ENCODE results near the gene FFAR2. TPM values are rescaled to one million over a fixed set of nuclear protein-coding genes. Genes with fewer than 3 reads are reported as not detected.

FFAR2 gene
- total and polyA plus RNA-seq, 4 donors: 0.25 to 0.84 (median 0.47) TPM

DNA sequence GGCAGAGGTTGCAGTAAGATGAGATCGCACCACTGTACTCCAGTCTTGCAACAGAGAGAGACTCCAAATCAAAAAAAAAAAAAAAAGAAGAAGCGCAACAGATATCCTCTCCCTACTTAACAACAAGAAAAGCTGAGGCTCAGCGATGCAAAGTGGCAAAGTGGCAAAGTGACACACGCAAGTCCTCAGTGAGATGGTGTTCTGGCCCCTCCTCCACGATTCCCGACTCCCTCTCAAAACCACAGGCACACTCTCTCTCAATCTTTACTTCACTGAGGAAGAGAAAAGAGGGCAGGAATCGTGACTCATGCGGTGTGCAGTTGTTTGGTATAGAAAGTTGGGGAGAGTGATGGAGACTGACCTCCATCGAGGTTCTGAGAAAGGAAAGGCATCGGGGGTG lies 12.6 kb downstream of the FFAR2 start:
- no peaks in the 10 kb centered on the region for H3K36me3 ChIP-seq (ENCODE audit: control insufficient read depth in 4 of 4, insufficient read depth in 3 of 4, low read depth in 1 of 4, low read length in 3 of 4)
- H3K27ac ChIP-seq (ENCODE audit: low read depth in 1 of 2, low read length in 2 of 2): no peak overlapping the region
- H3K9me3 ChIP-seq (ENCODE audit: control insufficient read depth in 4 of 4, low read length in 3 of 4): no peaks in the 10 kb centered on the region
- H3K4me3 ChIP-seq (ENCODE audit: low read depth in 1 of 3, low read length in 3 of 3): no peak overlapping the region
- H3K9ac ChIP-seq (ENCODE audit: low read depth in 1 of 2, low read length in 2 of 2): no peak overlapping the region
- no peak for DNase-seq (ENCODE audit: low spot score)
- H3K4me1 ChIP-seq (ENCODE audit: control insufficient read depth in 4 of 4, insufficient read depth in 4 of 4, low read length in 3 of 4): peaks cover 11 to 43% (median 30%) of the 10 kb centered on the region in 4 donors
- no peaks in the 10 kb centered on the region for H3K27me3 ChIP-seq (ENCODE audit: control insufficient read depth in 4 of 4, insufficient read depth in 4 of 4, low read length in 3 of 4)
- 89% methylated on average over 10 of the region's 10 CpGs for WGBS
- TF ChIP-seq, protein P1, sequence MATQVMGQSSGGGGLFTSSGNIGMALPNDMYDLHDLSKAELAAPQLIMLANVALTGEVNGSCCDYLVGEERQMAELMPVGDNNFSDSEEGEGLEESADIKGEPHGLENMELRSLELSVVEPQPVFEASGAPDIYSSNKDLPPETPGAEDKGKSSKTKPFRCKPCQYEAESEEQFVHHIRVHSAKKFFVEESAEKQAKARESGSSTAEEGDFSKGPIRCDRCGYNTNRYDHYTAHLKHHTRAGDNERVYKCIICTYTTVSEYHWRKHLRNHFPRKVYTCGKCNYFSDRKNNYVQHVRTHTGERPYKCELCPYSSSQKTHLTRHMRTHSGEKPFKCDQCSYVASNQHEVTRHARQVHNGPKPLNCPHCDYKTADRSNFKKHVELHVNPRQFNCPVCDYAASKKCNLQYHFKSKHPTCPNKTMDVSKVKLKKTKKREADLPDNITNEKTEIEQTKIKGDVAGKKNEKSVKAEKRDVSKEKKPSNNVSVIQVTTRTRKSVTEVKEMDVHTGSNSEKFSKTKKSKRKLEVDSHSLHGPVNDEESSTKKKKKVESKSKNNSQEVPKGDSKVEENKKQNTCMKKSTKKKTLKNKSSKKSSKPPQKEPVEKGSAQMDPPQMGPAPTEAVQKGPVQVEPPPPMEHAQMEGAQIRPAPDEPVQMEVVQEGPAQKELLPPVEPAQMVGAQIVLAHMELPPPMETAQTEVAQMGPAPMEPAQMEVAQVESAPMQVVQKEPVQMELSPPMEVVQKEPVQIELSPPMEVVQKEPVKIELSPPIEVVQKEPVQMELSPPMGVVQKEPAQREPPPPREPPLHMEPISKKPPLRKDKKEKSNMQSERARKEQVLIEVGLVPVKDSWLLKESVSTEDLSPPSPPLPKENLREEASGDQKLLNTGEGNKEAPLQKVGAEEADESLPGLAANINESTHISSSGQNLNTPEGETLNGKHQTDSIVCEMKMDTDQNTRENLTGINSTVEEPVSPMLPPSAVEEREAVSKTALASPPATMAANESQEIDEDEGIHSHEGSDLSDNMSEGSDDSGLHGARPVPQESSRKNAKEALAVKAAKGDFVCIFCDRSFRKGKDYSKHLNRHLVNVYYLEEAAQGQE (IDR thresholded peaks at IDR 0.05): no peak
- TF ChIP-seq SP1 (IDR thresholded peaks at IDR 0.05) (no peak), NR2F2 (IDR thresholded peaks at IDR 0.05) (no peak), FOXA2 (IDR thresholded peaks at IDR 0.05) (no peak), EGR1 (IDR thresholded peaks at IDR 0.05; ENCODE audit: low read depth in 2 of 2) (no peak), JUND (IDR thresholded peaks at IDR 0.05) (no peak), MAX (IDR thresholded peaks at IDR 0.05) (no peak), HNF4G (IDR thresholded peaks at IDR 0.05) (no peak)
- TF ChIP-seq, protein P2, sequence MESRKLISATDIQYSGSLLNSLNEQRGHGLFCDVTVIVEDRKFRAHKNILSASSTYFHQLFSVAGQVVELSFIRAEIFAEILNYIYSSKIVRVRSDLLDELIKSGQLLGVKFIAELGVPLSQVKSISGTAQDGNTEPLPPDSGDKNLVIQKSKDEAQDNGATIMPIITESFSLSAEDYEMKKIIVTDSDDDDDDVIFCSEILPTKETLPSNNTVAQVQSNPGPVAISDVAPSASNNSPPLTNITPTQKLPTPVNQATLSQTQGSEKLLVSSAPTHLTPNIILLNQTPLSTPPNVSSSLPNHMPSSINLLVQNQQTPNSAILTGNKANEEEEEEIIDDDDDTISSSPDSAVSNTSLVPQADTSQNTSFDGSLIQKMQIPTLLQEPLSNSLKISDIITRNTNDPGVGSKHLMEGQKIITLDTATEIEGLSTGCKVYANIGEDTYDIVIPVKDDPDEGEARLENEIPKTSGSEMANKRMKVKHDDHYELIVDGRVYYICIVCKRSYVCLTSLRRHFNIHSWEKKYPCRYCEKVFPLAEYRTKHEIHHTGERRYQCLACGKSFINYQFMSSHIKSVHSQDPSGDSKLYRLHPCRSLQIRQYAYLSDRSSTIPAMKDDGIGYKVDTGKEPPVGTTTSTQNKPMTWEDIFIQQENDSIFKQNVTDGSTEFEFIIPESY (IDR thresholded peaks at IDR 0.05): no peak

DNA sequence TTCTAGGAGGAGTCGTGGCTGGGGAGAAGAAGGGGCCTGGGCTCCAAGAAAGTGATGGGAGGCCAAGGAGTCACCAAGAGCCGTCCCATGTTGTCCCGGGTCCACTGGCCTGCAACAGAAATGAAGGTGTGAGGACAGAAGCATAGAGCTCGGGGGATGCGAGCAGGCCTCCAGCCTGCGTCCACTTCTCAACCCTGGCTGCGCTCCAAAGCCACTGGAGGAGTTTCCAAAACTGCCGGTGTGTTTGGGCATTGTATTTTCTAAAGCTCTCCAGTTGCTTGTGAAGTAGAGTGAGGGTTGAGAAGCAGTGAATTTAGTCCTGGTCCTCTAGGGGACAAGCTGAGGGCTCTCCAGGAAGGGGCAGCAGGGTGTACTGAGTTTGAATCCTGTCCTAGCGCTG lies 13.0 kb downstream of the FFAR2 start:
- Histone ChIP-seq H3K27ac (ENCODE audit: low read depth in 1 of 2, low read length in 2 of 2) (no peak overlapping the region), H3K36me3 (ENCODE audit: control insufficient read depth in 4 of 4, insufficient read depth in 3 of 4, low read depth in 1 of 4, low read length in 3 of 4) (no peaks in the 10 kb centered on the region), H3K4me3 (ENCODE audit: low read depth in 1 of 3, low read length in 3 of 3) (no peak overlapping the region), H3K27me3 (ENCODE audit: control insufficient read depth in 4 of 4, insufficient read depth in 4 of 4, low read length in 3 of 4) (no peaks in the 10 kb centered on the region), H3K9ac (ENCODE audit: low read depth in 1 of 2, low read length in 2 of 2) (no peak overlapping the region), H3K4me1 (ENCODE audit: control insufficient read depth in 4 of 4, insufficient read depth in 4 of 4, low read length in 3 of 4) (peaks cover 11 to 43% (median 30%) of the 10 kb centered on the region in 4 donors), H3K9me3 (ENCODE audit: control insufficient read depth in 4 of 4, low read length in 3 of 4) (no peaks in the 10 kb centered on the region)
- TF ChIP-seq RXRA (IDR thresholded peaks at IDR 0.05): no peak
- no peak for TF ChIP-seq FOXA2 (IDR thresholded peaks at IDR 0.05)
- TF ChIP-seq HNF4G (IDR thresholded peaks at IDR 0.05): no peak
- no peak for TF ChIP-seq EGR1 (IDR thresholded peaks at IDR 0.05; ENCODE audit: low read depth in 2 of 2)
- TF ChIP-seq, protein P2 (IDR thresholded peaks at IDR 0.05): no peak
- TF ChIP-seq, protein P3, sequence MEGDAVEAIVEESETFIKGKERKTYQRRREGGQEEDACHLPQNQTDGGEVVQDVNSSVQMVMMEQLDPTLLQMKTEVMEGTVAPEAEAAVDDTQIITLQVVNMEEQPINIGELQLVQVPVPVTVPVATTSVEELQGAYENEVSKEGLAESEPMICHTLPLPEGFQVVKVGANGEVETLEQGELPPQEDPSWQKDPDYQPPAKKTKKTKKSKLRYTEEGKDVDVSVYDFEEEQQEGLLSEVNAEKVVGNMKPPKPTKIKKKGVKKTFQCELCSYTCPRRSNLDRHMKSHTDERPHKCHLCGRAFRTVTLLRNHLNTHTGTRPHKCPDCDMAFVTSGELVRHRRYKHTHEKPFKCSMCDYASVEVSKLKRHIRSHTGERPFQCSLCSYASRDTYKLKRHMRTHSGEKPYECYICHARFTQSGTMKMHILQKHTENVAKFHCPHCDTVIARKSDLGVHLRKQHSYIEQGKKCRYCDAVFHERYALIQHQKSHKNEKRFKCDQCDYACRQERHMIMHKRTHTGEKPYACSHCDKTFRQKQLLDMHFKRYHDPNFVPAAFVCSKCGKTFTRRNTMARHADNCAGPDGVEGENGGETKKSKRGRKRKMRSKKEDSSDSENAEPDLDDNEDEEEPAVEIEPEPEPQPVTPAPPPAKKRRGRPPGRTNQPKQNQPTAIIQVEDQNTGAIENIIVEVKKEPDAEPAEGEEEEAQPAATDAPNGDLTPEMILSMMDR (IDR thresholded peaks at IDR 0.05; ENCODE audit: low read depth, low read length, missing input control): no peak
- no peak for TF ChIP-seq NR2F2 (IDR thresholded peaks at IDR 0.05)
- TF ChIP-seq SP1 (IDR thresholded peaks at IDR 0.05): no peak
- no peak for TF ChIP-seq GABPA (IDR thresholded peaks at IDR 0.05 in 1 of 2, conservative IDR thresholded peaks at IDR 0.05 in 1 of 2)
- no peak for TF ChIP-seq TAF1 (conservative IDR thresholded peaks at IDR 0.05)
- TF ChIP-seq, protein P1 (IDR thresholded peaks at IDR 0.05): no peak
- no peak for TF ChIP-seq YY1 (IDR thresholded peaks at IDR 0.05)
- TF ChIP-seq JUND (IDR thresholded peaks at IDR 0.05): no peak
- no peak for TF ChIP-seq FOXA1 (IDR thresholded peaks at IDR 0.05)
- TF ChIP-seq ATF3 (IDR thresholded peaks at IDR 0.05): no peak
- TF ChIP-seq MAX (IDR thresholded peaks at IDR 0.05): no peak
- no peak for DNase-seq (ENCODE audit: low spot score)
- 74% methylated on average over 9 of the region's 9 CpGs for WGBS
